ENCODE data around the gene ANKS6.

The ANKS6 gene

GRCh38 chr9:98790842-98791607 is 5.3 kb downstream of the ANKS6 start:
- peak; percentile 36 to 51 for DNase-seq

- no peak for DNase-seq
Observed at GRCh38 chr9:98790134-98790841, 6.1 kb downstream of the ANKS6 start.

- no peak for DNase-seq
Observed at GRCh38 chr9:98789483-98790133, 6.7 kb downstream of the ANKS6 start.

- no peak for DNase-seq
Observed at GRCh38 chr9:98787766-98788335, 8.5 kb downstream of the ANKS6 start.

- no peak for DNase-seq
Observed at GRCh38 chr9:98786750-98787510, 9.4 kb downstream of the ANKS6 start.

- DNase-seq: no peak
Observed at GRCh38 chr9:98784831-98785806, 11.2 kb downstream of the ANKS6 start.

- no peak for DNase-seq
Observed at GRCh38 chr9:98783518-98784226, 12.7 kb downstream of the ANKS6 start.

- no peak for DNase-seq
Observed at GRCh38 chr9:98781588-98782383, 14.6 kb downstream of the ANKS6 start.

GRCh38 chr9:98780059-98780749 is 16.2 kb downstream of the ANKS6 start:
- DNase-seq: no peak

GRCh38 chr9:98778711-98779530 is 17.4 kb downstream of the ANKS6 start:
- no peak for DNase-seq

- DNase-seq: no peak
Observed at GRCh38 chr9:98778251-98778650, 18.1 kb downstream of the ANKS6 start.

GRCh38 chr9:98777618-98778017 is 18.7 kb downstream of the ANKS6 start:
- no peak for DNase-seq

GRCh38 chr9:98775831-98776441 is 20.4 kb downstream of the ANKS6 start:
- DNase-seq: peak; percentile 68

- DNase-seq: peak in 1 of 2 experiments; percentile 6
Observed at GRCh38 chr9:98774746-98775145, 21.6 kb downstream of the ANKS6 start.

GRCh38 chr9:98773721-98774120 is 22.6 kb downstream of the ANKS6 start:
- no peak for DNase-seq

GRCh38 chr9:98772364-98773155 is 23.8 kb downstream of the ANKS6 start:
- DNase-seq: no peak

Data from Kasumi-1 (cell line).